GM21367 (cell line): ENCODE data around the gene TMEM81.

Experiments
- ATAC-seq: cut with Tn5 transposase; IDR thresholded peaks from one replicate; pipeline ENCODE4 v1.9.1; 2021; ENCODE audit not compliant: unreplicated experiment

TMEM81 gene

DNA sequence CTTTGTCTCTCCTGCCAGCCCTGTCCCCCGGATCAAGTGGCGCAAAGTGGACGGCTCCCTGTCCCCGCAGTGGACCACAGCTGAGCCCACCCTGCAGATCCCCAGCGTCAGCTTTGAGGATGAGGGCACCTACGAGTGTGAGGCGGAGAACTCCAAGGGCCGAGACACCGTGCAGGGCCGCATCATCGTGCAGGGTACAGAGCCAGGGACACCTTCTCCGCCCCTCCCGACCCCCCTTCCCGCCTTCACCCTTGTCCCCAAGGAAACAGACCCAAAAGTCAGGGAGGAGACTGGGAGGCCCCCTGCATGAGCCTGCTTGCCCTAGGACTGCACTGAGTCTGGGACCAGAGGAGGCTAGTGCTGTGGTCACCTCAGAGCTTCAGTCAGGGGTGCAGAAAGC lies 23.0 kb downstream of the TMEM81 start:
- no peak for ATAC-seq

GRCh38 chr1:205060746-205061145 lies 23.5 kb downstream of the TMEM81 start:
- no peak for ATAC-seq

GRCh38 chr1:205059660-205060059 lies 24.6 kb downstream of the TMEM81 start:
- ATAC-seq, result no peak

GRCh38 chr1:205058853-205059252 lies 25.4 kb downstream of the TMEM81 start:
- no peak for ATAC-seq

GRCh38 chr1:205057808-205058575 lies 26.3 kb downstream of the TMEM81 start:
- ATAC-seq, result no peak

DNA sequence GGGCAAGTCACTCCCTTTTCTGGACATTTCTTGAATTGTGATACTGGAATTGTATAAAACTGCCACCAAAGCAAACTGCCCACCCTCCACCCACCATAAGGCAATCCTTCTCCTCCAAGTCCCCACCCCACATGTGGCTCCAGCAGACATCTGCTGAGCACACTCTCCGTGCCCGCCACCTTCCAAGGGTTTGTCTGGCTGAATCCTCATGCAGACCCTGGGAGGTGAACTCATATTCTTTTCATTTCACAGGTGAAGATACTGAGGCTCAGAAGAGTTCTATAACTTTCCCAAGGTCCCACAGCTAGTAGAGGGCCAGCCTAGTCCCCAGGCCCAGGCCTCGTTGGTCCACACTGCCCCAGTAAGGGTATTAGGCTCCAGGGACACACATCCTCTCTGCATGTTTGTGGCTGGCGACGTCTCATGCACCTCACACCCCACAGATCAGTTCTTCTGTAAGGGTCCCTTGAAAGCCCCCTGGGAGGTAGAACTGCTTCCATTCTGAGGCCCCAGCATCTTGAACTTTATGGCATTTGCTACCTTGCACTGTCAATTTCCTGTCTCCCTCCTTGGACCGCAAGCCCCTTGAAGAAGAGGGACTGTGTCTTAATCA lies 27.2 kb downstream of the TMEM81 start:
- ATAC-seq, result no peak

- ATAC-seq, result no peak
These were observed 28.1 kb downstream of the TMEM81 start for GRCh38 chr1:205056188-205056611.

GRCh38 chr1:205054013-205054412 lies 30.2 kb downstream of the TMEM81 start:
- no peak for ATAC-seq

DNA sequence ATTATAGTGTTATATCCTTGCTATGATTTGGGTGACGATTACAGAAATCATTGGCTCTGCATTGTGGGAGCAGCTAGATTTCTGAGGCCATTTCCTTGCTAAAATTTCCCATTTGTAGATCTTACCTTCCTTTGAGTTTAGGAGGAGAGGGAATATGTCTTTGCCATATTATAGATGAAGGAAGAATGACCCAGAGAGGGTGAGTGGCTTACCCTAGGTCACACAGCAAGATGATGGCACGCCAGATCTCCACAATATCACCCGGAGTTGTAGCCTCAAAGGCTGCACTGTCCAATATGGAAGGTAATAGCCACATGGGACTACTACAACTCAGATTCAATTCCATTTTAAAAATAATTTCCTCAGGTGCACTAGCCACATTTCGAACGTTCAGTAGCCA lies 31.0 kb downstream of the TMEM81 start:
- no peak for ATAC-seq

DNA sequence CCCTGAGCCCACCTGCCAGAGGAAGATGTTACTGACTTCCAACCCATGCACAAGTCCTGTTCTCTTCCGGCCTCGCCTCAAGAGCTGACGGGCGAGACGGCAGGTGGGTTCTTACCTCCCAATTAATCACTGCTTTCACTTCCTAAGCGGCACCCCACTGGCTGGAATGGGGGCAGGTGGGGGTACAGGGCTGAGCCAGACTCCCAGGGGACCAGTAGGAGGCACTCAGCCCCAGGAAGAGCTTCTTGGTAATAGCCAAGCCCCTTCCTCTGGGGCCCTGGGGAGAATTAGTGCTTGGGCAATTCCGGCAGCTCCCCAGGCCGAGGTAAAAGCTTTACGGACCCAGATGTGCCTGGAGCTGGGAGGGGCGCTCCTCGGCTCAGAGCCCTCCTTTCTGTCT lies 31.6 kb downstream of the TMEM81 start:
- ATAC-seq, result no peak

- no peak for ATAC-seq
These were observed 34.8 kb downstream of the TMEM81 start for GRCh38 chr1:205049479-205049878.

DNA sequence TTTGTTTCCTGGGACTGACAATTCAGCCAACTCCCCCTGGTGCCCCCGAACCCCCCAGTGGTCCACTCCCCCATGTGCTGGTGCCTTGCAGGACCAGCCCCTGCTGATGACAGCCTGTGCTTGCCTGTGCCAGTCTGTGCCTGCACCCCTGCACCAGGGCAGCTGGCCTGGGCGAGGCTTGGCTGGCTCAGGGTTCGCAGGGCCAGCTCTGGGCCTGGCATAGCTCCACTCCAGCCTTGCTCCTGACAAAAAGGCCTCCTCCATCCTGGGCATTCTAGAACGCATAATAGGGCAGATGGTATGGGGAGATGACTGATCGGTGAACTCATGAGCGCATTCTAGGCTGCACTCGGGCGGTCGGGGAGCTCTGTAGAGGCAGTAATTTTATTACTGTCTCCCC lies 35.9 kb downstream of the TMEM81 start:
- no peak for ATAC-seq

- no peak for ATAC-seq
These were observed 36.5 kb downstream of the TMEM81 start for GRCh38 chr1:205047764-205048231.

DNA sequence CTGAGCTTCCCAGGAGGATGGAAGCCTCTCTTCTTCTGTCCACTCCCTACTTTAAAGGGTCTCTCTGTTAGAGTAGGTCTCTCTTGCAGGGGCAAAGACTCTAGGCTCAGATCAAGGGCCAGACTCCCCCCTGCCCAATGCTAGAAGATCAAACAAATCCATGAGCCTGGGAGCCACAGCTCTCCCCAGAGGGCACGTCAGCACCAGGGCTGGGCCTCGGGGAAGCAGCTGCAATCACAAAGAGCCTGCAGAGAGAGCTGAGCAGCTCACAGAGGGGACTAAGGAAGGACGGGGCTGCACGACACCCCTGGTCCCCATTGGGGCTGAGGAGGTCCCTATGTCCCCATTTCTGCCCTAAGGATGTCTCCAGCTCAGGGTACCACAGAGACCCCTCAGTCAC lies 37.4 kb downstream of the TMEM81 start:
- no peak for ATAC-seq

DNA sequence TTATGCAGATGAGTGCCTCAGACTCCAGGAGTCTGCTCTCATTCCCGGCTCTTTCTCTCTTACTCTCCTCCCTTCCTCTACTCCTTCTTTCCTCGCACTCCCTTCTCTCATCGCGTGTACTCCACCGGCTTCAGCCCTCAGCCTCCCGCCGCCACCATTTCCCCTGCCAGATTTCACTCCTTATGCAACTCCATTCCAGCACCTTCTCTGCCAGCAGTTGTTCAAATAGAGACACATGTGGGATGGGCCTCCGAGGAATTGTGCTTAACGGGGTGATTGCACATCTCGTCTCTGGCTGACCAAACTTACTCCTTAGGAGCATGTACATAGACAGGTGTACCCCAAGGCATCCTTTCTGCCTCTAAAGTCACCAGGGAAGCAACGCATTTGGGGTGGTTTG lies 39.1 kb downstream of the TMEM81 start:
- ATAC-seq, result no peak

- ATAC-seq, result no peak
These were observed 39.5 kb downstream of the TMEM81 start for GRCh38 chr1:205044741-205045140.

- no peak for ATAC-seq
These were observed 40.4 kb downstream of the TMEM81 start for GRCh38 chr1:205043866-205044265.

GRCh38 chr1:205042911-205043806 lies 41.1 kb downstream of the TMEM81 start, which contains the start of gene CNTN2:
CNTN2 (plus strand) TSS chr1:205043212; CDS start chr1:205053186, 9,974 bp downstream.
- no peak for ATAC-seq

DNA sequence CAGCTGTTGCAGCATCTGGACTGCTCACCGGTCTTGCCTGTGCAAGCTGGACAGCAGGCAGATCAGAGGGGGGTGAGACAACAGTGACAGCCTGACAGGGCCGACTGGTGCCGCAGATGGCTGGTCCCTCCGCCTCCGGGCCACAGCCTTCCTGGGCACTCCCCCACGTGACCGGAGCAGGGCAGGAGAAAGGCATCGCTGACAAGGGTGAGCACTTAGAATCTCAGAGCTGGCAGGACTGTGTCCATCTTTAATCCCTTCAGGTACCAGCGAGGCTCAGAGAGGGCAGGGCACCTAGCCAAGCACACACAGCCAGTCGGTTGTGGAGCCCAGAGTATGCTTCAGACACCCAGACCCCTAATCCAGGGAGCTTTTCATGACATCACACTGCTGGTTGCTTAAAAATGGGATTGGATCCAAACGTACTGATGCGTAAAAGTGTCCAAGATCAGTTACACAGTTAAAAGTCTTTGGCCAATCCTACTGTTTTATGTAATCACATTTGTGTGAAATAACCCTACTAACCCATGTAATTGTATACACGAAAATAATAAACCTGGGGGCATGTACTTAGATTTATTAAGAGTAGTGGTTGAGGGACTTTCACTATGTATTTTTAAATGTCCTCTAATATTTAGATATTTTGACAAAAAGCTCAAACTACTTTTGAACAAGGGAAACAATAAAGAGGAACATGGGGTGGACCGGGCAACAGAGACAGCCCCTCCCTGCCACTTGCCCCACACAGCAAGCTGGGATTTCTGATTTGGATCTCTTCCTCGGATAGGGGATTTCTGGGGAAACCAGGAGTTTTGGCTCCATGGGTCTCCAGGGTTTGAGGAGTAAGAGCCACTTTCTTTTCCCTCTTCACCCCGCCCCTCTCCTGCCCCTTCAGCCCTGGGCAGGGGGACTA lies 42.0 kb downstream of the TMEM81 start:
- ATAC-seq, result no peak

- no peak for ATAC-seq
These were observed 43.1 kb downstream of the TMEM81 start for GRCh38 chr1:205041001-205041715.
